Measurements from ENCODE around the gene ROCK2. TPM values are rescaled to one million over a fixed set of nuclear protein-coding genes. Genes with fewer than 3 reads are reported as not detected.

Gene ROCK2
- total and polyA plus RNA-seq, 9 of the 15 experiments (the other 6 are each of a cell fraction or from before 2014, with no cell fraction given), result 4.9 to 30.6 (median 14.3) TPM

- TF ChIP-seq FOXP4 (CRISPR knock-in tag; IDR thresholded peaks at IDR 0.05; ENCODE audit: borderline replicate concordance) (no peak), PPARD (CRISPR knock-in tag; IDR thresholded peaks at IDR 0.05) (no peak), NFE2L1 (tag; IDR thresholded peaks at IDR 0.05; ENCODE audit: borderline replicate concordance, low read depth) (no peak), SMAD1 (IDR thresholded peaks at IDR 0.05; ENCODE audit: low read depth, low read length, partially characterized antibody) (peak; percentile 62), ZNF76 (CRISPR knock-in tag; IDR thresholded peaks at IDR 0.05; ENCODE audit: borderline replicate concordance) (no peak), HIVEP1 (CRISPR knock-in tag; IDR thresholded peaks at IDR 0.05) (no peak), SRSF9 (IDR thresholded peaks at IDR 0.05; ENCODE audit: borderline replicate concordance, low read depth, low read length) (no peak), TAF15 (IDR thresholded peaks at IDR 0.05; ENCODE audit: low read depth, low read length) (no peak), ZNF354B (CRISPR knock-in tag; IDR thresholded peaks at IDR 0.05) (no peak), YY1 (IDR thresholded peaks at IDR 0.05; ENCODE audit: borderline replicate concordance in 1 of 3, control insufficient read depth in 1 of 3, extremely low read depth in 1 of 3, insufficient read depth in 3 of 3, insufficient read length in 1 of 3, insufficient replicate concordance in 2 of 3, low read depth in 1 of 3, low read length in 2 of 3) (no peak), RBM17 (IDR thresholded peaks at IDR 0.05; ENCODE audit: borderline replicate concordance, low read depth, low read length) (no peak), ZC3H4 (CRISPR knock-in tag; IDR thresholded peaks at IDR 0.05; ENCODE audit: borderline replicate concordance) (no peak), DMBX1 (CRISPR knock-in tag; IDR thresholded peaks at IDR 0.05; ENCODE audit: borderline replicate concordance) (peak; percentile 66; the same call in 1 of the 2 replicates), PCBP1 (IDR thresholded peaks at IDR 0.05; ENCODE audit: low read depth, low read length, poor library complexity, severe bottlenecking) (no peak), HNRNPH1 (optimal IDR thresholded peaks at IDR 0.05; ENCODE audit: low read depth, low read length) (no peak), SIX5 (IDR thresholded peaks at IDR 0.05; ENCODE audit: borderline replicate concordance in 1 of 2, insufficient read depth in 1 of 2, low read depth in 1 of 2, low read length in 2 of 2) (peak in 1 of 2 experiments; percentile 3; a peak in 1 of 4 replicates), SREBF1 (IDR thresholded peaks at IDR 0.05; ENCODE audit: borderline replicate concordance, low read depth, low read length) (no peak)
Observed at GRCh38 chr2:11279398-11279797, 65.0 kb downstream of the ROCK2 start (continued).
